GM21619 (cell line): ENCODE data around the gene DTX3.
"Not testable (repeated sequence)": the region's sequence is repeated elsewhere in the genome, so short reads cannot be mapped to it uniquely, and the experiment has no call there.

Experiments
- ATAC-seq: cut with Tn5 transposase; IDR thresholded peaks from one replicate; pipeline ENCODE4 v1.9.1; 2021; ENCODE audit not compliant: unreplicated experiment

Gene DTX3

DNA sequence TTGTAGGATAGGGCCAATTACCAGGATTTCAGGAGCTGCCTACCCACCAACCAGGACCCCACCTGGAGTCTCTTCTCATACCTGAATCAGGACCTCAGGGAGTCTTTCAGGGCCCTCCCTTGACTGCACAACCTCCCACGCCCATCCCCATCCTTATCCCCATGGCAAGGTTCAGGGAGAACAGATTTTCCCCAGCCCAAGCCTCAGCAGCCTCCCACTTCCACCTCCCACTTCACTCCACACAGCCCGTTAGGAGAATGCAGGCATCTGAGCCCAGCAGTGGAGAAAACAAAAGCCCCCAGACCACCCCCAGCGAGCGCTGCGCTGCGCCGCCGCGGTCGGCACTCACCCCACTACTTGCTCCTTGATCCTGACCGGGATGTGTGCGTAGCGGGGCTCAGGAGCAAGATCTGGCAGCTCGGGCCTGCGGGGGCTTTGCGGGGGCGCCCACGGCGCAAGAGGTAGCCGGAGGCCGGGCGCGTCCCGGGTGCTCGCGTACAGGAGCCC lies 27.0 kb downstream of the DTX3 start:
- no peak for ATAC-seq

DNA sequence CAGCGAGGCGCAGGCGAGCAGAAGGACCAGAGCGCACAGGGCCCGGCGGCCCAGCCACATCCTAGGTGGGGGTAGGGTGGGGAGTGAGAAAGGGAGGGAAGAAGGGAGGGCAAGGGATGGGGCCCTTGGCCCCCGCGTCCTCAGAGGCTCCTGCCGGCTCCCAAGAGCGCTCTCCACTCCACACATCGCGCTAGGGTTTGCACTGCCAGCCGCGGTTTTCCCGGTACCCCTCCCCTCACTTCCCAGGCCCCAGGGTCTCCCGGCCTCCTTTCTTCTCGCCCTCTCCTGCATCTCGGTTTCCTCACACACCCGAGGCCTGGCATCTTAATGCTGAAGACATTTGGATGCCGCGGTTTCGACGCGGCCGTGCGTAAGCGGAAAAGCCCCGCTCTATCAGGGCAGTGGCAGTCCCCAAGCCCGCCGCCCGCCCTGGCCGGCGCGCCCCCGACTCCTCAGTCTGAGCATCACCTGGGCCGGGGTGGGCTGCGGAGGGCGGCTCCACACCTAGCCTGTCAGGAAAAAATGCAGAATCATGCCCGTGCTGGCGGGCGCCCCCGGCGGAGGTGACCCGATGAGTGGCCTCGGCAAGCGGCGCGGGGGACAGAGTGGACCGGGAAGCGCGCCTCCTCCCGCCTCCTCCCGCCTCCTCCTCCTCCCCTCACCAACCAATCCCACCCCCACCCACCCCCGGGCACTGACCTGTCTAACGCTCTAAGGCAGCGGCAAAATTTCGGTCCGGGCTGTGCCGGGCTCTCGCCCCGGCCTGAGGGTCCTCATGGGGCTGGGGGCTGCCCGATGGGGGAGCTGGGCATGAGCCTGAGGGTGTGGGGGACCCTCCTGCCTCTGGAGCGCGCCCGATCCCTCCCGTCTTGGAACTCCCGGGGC lies 27.7 kb downstream of the DTX3 start:
- no peak for ATAC-seq

DNA sequence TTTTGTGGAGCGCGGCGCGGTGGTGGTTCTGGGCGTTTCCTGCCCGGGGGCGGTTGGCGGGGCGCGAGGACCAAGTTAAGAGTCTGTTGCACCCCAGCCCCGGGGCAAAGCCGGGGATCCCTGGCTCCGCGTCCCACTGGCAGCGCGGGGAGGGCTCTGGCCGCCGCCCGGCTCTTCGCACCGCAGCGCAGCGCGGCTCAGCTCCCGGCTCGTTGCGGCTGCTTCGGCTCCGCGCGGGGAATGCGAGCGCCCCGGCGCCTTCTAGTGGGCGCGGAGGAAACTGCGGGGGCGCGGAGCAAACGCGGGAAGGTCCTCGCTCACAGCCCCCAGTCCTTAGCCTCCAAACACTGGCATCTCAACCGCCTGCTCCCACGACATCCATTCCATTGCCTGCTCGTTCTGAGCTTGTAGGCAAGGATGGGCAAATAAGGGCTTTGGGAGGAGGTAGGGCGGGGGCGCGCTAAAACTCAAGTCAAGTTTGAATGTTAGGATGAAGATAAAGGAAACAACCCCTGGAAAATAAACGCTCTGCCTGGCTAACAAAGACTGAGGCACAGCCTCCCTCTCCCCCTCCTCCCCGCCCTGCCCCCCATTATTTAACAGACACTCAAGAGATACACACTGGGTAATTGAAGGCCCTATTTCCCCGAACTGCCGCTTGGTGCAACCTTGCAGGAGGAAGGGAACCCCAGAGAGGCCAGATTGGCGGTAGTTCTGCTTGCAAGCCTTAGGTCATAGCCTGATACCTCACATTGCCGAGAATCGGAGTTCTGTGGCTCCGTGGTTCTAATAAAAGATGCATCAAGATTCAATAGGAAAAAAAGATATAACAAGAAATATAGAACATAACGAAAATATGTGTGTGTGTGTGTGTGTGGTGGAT lies 28.6 kb downstream of the DTX3 start, which contains the start of gene B4GALNT1:
B4GALNT1 (minus strand) TSS at position 244 of the 883 bp plus-strand sequence. CDS start 1,069 bp downstream, outside the sequence.
- peak; percentile 82 for ATAC-seq

DNA sequence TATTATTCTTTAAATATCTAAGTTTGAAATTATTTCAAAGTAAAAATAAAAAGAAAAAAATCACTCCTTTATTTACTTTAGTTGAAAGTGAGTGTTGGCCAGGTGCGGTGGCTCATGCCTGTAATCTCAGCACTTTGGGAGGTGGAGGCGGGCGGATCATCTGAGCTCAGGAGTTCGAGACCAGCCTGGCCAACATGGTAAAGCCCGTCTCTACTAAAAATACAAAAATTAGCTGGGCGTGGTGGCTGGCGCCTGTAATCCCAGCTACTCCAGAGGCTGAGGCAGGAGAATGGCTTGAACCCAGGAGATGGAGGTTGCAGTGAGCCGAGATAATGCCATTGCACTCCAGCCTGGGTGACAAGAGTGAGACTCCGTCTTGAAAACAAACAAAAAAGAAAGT lies 32.1 kb downstream of the DTX3 start:
- ATAC-seq, result not testable (repeated sequence)

DNA sequence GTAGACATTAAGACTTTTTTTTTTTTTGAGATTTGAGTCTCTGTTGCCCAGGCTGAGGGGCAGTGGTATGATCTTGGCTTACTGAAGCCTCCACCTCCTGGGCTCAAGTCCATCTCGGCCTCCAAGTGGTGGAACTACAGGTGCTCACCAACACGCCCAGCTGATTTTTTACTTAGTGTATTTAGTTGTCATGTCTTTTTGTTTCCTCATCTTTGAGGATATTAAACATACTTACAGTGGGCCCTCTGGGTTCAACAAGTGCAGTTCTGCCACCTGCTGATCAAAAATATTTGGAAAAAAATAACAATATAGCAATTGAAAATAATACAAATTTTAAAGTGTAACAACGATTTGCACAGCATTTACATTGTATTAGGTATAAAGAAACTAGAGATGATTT lies 32.7 kb downstream of the DTX3 start:
- no peak for ATAC-seq

DNA sequence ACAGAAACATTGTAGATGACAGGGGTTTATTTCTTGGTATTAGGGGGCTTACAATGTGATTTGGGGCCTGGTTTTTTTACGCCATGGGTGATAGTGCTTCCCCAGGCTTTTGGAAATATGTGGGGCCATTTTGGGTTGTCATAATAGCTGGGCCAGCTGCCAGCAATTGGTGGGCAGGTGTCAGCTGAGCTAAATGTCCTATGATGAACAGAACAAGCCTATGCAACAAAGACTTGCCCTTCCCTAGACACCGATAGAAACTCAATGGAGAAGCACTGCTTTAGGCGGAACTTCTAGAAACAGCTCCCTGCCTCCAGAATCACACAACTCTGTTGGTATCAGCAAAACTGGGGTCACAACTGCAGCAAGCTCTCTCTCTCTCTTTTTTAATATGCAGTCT lies 33.5 kb downstream of the DTX3 start:
- no peak for ATAC-seq

DNA sequence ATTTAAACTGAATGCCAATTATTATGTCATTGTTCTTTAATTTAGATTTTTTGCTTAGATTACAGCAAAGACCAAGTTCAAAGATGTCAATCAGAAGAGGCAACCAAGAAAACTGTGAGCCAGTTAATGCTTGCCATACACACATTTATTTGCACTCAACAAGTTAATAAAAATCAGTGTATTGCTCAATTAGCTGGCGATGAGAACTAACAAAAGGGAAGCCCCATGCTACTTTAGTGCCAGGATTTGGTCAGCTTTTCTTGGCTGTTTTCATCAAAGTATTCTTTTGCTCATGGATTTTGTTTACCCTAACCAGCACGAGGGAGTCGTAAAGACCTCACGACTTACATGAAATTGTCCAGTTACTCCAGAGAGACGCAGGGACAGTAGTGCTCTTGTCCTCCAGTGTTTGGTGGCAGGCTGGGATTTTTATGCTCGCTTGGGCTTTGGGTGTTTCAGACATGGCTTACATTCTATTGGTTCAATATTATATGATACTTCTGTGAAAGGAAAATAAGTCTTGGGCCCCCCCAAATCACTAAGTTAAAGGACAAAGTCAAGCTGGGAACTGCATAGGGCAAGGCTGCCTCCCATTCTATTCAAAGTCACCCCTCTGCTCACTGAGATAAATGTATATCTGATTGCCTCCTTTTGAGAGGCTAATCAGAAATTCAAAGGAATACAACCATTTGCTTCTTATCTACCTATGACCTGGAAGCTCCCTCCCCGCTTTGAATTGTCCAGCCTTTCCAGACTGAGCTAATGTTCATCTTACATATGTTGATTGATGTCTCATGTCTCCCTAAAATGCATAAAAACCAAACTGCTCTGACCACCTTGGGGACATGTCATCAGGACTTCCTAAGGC lies 35.8 kb downstream of the DTX3 start:
- ATAC-seq, result no peak

DNA sequence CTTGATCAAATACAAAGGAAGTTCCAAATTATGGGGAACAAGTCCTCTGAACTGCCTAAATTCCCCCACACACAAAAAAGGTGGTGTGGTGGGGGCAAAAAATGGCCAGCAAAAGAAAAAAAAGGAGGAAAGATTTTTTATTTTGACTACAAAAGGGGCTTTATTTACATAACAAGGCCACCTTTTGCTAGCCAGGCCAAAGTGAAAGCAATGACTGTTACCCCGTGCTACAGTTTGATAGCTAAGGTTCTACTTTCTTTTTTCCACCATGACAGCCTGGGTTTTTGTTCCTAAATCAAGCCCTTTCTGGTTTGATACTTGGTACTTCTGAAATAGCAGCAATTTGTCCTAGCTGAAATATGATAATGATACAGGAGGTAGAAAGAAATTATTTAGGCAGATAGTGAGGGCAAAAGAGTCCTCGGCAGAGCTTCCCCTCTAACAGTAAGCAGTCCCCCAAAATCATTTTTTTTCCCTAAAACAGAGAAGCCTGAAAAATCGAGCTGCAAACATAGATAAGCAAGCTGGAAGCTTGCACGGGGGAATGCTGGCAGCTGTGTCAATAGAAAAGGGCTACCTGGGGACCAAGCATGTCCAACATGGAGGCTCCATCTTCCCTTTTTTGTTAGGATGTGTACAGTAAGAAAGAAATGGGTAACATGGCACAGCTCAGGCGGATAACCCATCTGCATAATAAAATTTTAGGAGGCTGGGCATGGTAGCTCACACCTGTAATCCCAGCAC lies 37.2 kb downstream of the DTX3 start:
- no peak for ATAC-seq

DNA sequence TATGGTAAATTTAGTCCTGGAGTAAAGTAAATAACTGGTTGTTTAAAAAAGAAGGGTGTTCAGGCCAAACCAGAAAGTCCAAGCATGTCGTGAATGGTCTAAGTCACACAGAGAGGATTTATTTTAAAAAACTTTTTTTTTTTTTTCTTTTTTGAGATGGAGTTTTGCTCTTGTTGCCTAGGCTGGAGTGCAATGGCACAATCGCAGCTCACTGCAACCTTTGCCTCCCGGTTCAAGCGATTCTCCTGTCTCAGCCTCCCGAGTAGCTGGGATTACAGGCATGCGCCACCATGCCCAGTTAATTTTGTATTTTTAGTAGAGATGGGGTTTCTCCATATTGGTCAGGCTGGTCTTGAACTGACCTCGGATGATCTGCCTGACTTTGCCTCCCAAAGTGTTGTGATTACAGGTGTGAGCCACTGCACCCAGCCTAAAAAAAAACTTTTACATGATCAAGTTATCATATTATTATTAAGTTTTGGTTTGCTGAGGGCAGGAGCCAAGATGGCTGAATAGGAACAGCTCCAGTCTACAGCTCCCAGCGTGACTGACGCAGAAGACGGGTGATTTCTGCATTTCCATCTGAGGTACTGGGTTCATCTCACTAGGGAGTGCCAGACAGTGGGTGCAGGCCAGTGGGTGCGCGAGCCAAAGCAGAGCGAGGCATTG lies 41.5 kb downstream of the DTX3 start:
- ATAC-seq, result not testable (repeated sequence)

DNA sequence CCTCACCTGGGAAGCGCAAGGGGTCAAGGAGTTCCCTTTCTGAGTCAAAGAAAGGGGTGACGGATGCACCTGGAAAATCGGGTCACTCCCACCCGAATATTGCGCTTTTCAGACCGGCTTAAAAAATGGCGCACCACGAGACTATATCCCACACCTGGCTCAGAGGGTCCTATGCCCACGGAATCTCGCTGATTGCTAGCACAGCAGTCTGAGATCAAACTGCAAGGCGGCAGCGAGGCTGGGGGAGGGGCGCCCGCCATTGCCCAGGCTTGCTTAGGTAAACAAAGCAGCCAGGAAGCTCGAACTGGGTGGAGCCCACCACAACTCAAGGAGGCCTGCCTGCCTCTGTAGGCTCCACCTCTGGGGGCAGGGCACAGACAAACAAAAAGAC lies 42.0 kb downstream of the DTX3 start:
- ATAC-seq, result not testable (repeated sequence)

DNA sequence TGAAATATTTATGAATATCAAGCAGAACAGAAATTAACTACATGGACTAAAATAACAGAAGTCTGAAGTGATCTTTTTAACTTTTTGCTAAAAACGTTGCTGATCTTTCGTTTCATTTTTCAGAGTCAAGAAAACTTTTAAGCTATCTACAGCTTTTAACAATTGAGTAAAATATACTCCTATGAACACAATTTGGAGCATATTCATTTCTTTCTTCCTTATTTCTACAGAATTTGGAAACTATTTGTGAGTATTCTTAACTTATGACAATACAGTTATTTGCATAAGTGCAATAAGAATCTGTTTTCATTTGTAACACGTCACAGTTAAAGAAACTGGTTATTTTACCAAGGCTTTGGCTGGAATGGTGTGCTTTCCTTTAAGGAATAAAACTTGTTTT lies 49.4 kb downstream of the DTX3 start:
- ATAC-seq, result no peak

DNA sequence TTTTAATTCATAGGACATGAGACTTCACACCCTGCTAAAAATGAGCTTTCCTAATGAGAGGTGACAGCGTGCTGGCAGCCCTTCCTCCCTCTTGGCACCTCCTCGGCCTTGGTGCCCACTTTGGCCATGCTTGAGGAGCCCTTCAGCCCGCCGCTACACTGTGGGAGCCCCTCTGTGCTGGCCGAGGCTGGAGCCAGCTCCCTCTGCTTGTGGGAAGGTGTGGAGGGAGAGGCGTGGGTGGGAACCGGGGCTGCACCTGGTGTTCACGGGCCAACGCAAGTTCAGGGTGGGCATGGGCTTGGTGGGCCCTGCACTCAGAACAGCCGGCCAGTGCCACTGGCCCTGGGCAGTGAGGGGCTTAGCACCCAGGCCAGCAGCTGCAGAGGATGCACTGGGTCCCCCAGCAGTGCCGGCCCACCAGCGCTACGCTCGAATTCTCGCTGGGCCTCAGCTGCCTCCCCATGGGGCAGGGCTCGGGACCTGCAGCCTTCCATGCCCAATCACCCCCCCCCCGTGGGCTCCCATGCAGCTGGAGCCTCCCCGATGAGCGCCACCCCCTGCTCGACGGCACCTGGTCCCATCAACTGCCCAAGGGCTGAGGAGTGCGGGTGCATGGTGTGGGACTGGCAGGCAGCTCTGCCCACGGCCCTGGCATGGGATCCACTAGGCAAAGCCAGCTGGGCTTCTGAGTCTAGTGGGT lies 51.1 kb downstream of the DTX3 start:
- ATAC-seq, result no peak

DNA sequence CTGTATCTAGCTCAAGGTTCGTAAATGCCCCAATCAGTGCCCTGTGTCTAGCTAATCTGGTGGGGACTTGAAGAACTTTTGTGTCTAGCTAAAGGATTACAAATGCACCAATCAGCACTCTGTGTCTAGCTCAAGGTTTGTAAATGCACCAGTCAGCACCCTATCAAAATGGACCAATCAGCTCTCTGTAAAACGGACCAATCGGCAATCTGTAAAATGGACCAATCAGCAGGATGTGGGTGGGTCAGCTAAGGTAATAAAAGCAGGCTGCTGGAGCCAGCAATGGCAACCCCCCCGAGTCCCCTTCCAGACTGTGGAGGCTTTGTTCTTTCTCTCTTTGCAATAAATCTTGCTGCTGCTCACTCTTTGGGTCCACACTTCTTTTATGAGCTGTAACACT lies 51.8 kb downstream of the DTX3 start:
- ATAC-seq, result not testable (repeated sequence)

DNA sequence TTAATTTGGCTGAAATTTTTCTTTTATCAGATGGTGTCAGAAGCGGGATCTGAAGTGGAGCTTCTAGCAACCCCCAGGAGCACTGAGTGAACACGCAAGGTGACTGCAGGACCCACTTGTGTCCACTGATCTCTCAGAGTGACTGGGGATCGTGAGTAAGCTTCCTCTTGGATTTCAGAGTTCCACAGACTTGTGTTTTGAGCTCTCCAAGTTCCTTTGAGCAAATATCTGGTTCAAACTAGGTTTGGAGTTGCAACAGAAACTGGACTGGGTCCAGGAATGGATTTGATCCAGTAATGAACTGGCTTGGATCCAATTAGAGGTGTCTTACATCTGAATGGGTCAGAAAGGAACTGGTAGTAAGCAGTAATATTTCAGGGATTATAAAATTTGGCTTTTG lies 53.1 kb downstream of the DTX3 start:
- no peak for ATAC-seq

DNA sequence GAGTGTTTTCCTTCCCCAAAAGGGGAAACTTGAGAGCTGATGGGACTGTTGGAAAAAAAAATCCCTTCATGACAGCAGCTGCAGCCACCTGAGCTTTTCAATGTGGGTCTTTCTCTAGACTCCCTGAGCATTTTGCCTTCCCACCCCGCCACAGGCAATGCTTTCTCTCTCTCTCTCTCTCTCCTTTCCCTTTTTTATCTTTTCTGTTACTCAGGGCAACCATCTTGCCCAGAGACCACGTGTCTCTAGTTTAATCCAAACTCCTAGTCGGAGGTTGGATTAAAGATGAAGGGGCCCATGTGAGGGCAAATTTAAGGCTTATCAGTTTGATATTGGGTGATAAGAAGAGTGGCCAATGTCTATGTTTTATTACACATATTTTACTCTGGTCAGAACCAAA lies 54.3 kb downstream of the DTX3 start:
- no peak for ATAC-seq
